Medulla oblongata (tissue), 1 donor: ENCODE results near the gene PTER.

Experiments used
- DNase-seq: peaks from one replicate; pipeline ENCODE4 v3.0.0-alpha.2; 2015; ENCODE audit errors: extremely low spot score

The PTER gene

GRCh38 chr10:16436758-16437539 lies at the start of gene PTER:
PTER (plus strand) TSS chr10:16437010; CDS start chr10:16484385, 47,375 bp downstream.
- DNase-seq: peak; percentile 81

- no peak for DNase-seq
These were observed 44.2 kb upstream of the PTER start for GRCh38 chr10:16392531-16393069.

- DNase-seq: no peak
These were observed 43.4 kb upstream of the PTER start for GRCh38 chr10:16393271-16393858.

GRCh38 chr10:16401416-16401815 lies 35.4 kb upstream of the PTER start:
- DNase-seq: no peak

- DNase-seq: no peak
These were observed 28.4 kb upstream of the PTER start for GRCh38 chr10:16408379-16408778.

- no peak for DNase-seq
These were observed 19.5 kb upstream of the PTER start for GRCh38 chr10:16417341-16417740.

- no peak for DNase-seq
These were observed 13.2 kb upstream of the PTER start for GRCh38 chr10:16423599-16423998.

- DNase-seq: no peak
These were observed 11.4 kb upstream of the PTER start for GRCh38 chr10:16425449-16425848.

- no peak for DNase-seq
These were observed 7.3 kb upstream of the PTER start for GRCh38 chr10:16429539-16429938.

- no peak for DNase-seq
These were observed 448 bp upstream of the PTER start for GRCh38 chr10:16436367-16436757.

- no peak for DNase-seq
These were observed 707 bp downstream of the PTER start for GRCh38 chr10:16437540-16437894.

GRCh38 chr10:16439295-16439694 lies 2.5 kb downstream of the PTER start:
- no peak for DNase-seq

- no peak for DNase-seq
These were observed 3.8 kb downstream of the PTER start for GRCh38 chr10:16440396-16441133.

- no peak for DNase-seq
These were observed 4.5 kb downstream of the PTER start for GRCh38 chr10:16441173-16441840.

- DNase-seq: no peak
These were observed 6.1 kb downstream of the PTER start for GRCh38 chr10:16442914-16443313.

- DNase-seq: no peak
These were observed 9.1 kb downstream of the PTER start for GRCh38 chr10:16445770-16446469.

- DNase-seq: no peak
These were observed 12.6 kb downstream of the PTER start for GRCh38 chr10:16449454-16449853.

- no peak for DNase-seq
These were observed 21.6 kb downstream of the PTER start for GRCh38 chr10:16458166-16458955.

- DNase-seq: no peak
These were observed 22.7 kb downstream of the PTER start for GRCh38 chr10:16459423-16459939.

GRCh38 chr10:16466001-16466400 lies 29.2 kb downstream of the PTER start:
- DNase-seq: no peak
